SKM-1 (cell line): ENCODE measurements around the gene HMOX2.

Experiments used
- DNase-seq: peaks from one replicate; lab custom pipeline; 2025; ENCODE audit not compliant: unreplicated experiment; lab: John Stamatoyannopoulos, UW

The HMOX2 gene

DNA sequence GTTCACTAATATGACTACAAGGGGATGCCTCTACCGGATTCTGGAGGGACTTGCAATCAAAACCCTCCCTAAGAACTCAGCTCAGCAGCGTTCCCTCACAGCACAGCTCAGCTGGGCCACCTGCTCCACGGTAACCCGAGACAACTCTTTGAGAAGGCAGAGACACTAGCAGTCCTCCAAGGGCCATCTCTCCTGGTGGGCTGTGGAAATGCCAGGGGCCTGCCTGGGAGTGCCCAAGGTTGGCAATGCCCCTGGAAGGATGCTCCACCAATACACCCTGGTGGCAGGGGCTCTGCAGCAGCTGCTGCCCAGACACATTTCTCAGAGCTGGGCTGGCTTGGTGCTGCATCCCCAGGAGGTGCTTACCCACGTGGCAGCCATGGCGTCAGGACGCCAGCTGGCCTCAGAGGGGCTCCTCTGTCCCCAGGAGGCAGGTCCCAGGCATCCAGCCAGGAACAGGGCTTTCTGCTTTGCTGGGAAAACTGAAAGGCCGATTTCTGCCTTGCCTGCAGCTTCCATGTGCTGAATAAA is 45.9 kb downstream of the HMOX2 start:
- DNase-seq, result no peak

- no peak for DNase-seq
These were observed 47.5 kb downstream of the HMOX2 start for GRCh38 chr16:4523686-4524085.

GRCh38 chr16:4524571-4524970 is 48.4 kb downstream of the HMOX2 start:
- no peak for DNase-seq

DNA sequence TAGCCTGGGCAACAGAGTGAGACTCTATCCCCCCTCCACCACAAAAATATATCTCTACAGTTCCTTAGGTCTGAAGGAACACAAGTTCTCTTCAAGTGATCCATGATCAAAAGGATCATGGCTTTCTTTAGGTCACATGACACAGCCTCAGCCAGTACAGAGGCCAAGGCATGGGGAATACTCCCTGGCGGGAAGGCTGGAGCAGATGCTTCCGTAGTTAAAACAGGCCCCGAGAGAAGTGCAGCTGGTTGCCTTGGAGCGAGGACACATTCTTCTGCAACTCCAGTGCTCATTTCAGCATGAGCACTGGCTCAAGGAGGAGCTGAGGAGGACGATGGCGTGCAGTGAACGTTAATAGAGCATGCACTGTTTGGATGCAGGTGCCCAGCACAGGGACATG is 48.9 kb downstream of the HMOX2 start:
- DNase-seq, result no peak

GRCh38 chr16:4525634-4526277 is 49.6 kb downstream of the HMOX2 start:
- no peak for DNase-seq

GRCh38 chr16:4529085-4530060 is 53.2 kb downstream of the HMOX2 start:
- no peak for DNase-seq

DNA sequence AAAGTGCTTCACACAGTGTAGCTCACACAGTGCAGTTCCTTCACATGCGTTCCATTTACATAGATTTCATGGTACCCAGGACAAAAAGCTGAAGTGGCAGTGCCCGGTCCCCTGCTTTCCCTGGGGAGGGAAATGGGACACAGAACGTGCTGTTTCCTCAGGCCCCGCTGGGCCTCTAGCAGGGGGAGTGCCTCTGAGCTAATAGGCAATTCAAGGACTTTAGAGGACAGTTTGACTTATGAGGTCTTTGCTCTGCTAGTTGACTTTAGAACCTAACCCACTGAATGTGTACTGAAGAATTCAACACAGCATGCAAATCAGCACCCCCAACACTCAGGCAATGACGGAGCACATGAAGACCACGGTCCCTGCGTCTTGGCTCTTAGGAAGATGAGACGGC is 55.6 kb downstream of the HMOX2 start:
- no peak for DNase-seq

DNA sequence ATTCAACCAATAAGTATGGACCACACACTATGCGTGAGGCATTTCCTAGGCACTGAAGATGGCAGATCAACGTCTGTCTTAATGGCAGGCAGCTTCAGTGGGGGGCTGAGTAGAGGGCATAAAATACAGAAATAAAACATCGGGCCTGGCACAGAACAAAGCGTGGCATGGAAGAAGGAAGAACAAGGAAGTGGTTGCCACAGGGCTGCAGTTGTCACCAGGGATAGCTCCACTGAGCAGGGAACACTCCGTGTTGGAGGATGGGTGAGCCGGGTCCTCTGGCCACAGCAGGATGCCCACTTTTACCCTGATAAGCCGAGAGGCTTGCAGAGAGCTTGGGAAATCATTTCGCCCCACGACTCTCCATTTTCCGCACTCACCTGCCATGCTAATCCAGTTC is 56.0 kb downstream of the HMOX2 start:
- DNase-seq, result no peak

DNA sequence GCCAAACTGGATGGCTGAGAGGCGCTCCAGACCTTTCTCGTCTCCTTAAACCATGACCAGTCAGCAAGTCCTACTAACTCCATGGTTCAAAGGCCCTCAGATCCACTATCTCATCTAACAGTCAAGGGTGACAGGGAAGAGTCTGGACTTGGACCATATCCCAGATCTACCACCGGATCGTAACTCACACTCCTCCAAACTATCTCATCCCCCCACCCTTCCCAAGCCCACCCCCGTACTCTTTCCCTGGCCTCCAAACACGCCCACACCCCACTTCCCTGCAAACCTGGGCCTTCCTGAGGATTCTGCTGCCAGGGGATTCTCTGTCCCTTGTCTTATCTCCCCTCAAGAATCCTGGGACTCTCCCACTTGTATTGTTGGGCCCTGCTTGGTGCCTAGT is 57.3 kb downstream of the HMOX2 start:
- DNase-seq, result no peak

DNA sequence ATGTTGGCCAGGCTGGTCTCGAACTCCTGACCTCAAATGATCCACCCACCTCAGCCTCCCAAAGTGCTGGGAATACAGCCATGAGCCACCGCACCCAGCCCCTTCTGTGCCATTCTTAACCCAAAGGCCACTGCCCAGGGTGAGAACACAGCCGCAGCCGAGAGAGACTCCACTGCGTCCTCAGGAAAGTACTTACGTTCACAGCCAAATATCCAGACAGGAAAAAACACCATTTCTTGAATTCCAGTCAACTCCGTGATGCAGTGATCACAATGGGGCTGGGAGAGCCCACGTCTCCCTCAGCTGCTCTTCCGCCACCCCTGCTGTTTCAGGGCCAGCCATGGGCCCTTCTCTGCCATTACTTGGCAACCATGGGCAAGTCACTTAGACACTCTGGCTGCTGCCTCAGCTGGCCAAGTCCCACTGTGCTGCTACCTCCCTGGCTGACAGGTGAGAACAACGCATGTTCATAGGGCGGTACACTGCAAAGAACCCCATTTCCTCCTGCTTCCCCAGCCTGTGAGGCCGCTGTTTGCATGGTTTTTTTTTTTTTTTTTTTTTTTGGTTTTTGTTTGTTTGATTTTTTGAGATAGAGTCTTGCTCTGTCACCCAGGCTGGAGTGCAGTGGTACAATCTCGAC is 58.1 kb downstream of the HMOX2 start:
- no peak for DNase-seq

DNA sequence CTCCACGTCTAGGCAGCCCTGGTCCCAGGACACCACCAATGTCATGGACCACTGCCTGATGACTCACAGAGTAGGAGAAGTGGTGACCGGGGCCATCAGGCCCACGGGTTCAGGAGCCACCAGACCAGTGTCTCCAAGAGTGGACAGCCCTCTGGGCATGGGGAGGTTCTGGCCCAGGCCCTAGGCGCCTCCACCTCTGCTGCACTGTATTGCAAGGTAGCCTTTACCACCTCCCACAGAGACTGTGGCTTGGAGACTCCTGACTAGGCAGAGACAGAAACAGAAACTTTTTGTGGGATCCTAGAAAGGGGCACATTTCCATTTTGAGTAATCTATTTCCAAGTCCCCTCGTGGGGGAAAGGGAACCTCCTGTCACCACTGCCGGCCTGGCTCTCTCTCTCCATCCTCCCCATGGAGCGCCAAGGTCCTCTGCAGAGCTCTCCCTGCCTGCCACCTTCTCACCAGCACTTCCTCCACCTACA is 59.5 kb downstream of the HMOX2 start:
- DNase-seq, result no peak

DNA sequence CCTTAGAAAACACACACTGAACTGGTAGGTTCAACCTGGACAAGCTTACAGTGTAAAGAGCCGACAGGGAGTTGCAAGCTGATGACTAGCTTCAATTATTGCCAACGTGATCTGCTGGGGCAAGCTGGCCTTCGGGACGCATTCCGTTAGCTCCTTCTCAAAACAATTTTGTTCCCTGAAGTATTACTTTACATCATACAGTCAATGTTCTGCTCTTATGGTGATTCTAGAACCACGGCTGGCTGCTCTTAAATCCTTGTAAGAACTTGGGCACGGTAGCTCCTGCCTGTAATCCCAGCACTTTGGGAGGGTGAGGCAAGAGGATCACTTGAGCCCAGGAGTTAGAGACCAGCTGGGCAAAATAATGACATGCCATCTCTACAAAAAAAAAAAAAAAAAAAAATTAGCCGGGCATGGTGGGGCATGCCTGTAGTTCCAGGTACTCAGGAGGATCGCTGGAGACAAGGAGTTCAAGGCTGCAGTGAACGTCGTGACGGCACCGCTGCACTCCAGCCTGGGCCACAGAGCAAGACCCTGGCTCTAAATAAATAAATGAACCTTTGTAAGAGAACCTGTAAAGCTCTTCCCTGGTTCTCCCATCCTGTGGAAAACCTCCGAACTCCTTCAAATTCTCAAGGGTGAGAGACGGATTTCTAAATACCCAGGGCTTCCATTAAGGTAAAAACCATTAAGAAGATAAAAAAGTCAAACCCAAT is 60.4 kb downstream of the HMOX2 start:
- no peak for DNase-seq

- DNase-seq, result no peak
These were observed 61.5 kb downstream of the HMOX2 start for GRCh38 chr16:4537376-4538343.

GRCh38 chr16:4538350-4539235 is 62.4 kb downstream of the HMOX2 start, which contains the start of gene CDIP1:
Gene CDIP1, minus strand, starts transcription at chr16:4538773. Its CDS starts 24,643 bp downstream, at chr16:4514130.
- DNase-seq, result peak; percentile 90

GRCh38 chr16:4539716-4540284 is 63.6 kb downstream of the HMOX2 start:
- no peak for DNase-seq

- no peak for DNase-seq
These were observed 68.3 kb downstream of the HMOX2 start for GRCh38 chr16:4544473-4544872.

DNA sequence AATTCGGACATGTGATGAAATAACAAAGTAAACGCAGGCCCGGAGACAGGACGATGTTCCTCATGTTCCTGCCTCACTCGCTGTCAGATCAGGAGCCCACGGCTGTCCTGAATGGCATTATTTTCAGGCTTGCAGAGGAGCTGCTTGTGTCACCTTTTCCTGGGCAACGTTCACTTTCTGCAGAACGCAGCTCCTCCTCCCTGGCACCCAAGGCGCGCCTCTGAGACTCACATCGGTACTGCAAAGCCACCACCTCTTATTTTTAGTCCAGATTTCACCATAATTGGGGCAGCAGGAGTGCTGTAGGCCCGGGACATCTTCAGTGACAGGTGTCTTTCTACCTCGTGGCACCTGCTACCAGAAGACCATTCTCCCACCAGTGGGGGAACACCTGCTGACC is 71.9 kb downstream of the HMOX2 start:
- no peak for DNase-seq

DNA sequence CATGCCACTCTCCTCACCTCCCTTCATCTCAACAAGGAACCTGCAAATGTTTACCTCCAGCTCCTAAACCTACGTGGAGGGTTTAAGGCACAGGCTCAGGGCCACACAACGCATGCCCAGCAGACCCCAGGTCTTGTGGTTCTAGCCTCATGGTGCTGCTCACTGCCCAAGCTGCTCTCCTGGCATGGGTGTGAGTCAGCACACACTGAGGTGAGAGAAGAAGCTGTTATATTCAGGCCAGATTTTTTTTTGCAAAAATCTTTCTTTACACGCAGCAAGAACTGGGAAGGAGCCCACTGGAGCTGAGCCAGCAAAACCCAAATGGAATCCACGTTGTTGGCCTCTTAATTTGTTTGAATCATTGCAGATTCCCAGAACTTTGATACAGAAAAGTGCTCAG is 74.4 kb downstream of the HMOX2 start:
- no peak for DNase-seq
